ENCODE measurements around the gene ANAPC2. TPM values are rescaled to one million over a fixed set of nuclear protein-coding genes. Genes with fewer than 3 reads are reported as not detected.

ANAPC2 gene, protein sequence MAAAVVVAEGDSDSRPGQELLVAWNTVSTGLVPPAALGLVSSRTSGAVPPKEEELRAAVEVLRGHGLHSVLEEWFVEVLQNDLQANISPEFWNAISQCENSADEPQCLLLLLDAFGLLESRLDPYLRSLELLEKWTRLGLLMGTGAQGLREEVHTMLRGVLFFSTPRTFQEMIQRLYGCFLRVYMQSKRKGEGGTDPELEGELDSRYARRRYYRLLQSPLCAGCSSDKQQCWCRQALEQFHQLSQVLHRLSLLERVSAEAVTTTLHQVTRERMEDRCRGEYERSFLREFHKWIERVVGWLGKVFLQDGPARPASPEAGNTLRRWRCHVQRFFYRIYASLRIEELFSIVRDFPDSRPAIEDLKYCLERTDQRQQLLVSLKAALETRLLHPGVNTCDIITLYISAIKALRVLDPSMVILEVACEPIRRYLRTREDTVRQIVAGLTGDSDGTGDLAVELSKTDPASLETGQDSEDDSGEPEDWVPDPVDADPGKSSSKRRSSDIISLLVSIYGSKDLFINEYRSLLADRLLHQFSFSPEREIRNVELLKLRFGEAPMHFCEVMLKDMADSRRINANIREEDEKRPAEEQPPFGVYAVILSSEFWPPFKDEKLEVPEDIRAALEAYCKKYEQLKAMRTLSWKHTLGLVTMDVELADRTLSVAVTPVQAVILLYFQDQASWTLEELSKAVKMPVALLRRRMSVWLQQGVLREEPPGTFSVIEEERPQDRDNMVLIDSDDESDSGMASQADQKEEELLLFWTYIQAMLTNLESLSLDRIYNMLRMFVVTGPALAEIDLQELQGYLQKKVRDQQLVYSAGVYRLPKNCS
- 25.0 TPM for total RNA-seq

DNA sequence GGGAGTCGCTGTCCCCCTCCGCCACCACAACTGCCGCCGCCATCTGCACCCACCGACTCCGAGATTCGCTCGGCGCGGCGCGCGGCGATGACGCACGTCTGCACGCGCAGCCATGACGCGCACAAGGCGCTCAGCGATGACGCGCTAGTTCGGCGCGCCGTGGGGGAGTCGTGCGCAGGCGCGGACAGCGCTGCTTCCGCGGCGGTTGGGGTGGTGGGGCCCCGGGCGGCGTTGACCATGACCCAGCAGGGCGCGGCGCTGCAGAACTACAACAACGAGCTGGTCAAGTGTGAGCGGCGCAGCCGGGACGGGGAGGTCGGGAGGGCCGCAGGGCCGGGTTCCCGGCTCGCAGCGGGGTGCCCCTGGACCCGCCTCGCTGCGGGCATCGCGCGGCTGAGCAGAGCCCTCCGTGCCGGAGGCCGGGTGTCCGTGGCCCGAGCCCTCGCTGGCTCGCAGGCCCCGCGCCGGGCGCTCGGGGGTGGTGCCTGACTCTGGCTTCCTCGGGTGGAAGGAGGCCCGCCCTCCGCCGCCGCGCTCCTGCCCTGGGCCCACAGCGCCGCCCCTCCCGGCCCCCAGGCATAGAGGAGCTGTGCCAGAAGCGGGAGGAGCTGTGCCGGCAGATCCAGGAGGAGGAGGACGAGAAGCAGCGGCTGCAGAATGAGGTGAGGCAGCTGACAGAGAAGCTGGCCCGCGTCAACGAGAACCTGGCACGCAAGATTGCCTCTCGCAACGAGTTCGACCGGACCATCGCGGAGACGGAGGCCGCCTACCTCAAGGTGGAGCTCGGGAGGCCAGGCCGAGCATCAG, at the start of gene ANAPC2, which contains the start of gene SSNA1:
Gene ANAPC2 (minus strand): TSS at position 71 of the 807 bp plus-strand sequence. CDS start 28 bp downstream, at position 43.
Gene SSNA1 (plus strand): TSS at position 187 of the 807 bp plus-strand sequence. CDS start 51 bp downstream, at position 238.
- ATAC-seq: peak; percentile 84

DNA sequence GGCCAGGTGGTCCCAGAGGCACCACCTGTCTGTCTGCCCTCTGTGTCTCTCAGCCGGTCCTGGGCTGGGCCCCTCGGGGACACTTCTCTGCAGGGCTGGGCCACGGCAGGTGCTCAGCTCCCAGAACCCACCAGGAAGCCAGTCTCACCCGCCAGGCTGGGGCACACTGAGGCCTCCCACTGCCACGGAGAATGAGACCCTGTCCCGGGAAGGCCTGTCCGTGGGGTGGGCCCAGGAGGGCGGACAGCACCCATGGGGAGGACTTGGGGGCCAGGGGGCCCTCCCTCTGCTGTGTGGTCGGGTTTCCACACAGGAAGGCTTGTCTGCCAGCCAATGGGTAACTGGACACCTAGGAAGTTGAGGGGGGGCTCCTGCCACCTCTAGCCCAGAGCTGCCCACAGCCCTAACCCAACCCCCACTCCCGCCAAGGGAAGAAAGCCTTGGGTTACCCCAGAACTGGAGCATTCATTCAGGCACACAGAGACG, 48.6 kb upstream of the ANAPC2 start:
- no peak for ATAC-seq

DNA sequence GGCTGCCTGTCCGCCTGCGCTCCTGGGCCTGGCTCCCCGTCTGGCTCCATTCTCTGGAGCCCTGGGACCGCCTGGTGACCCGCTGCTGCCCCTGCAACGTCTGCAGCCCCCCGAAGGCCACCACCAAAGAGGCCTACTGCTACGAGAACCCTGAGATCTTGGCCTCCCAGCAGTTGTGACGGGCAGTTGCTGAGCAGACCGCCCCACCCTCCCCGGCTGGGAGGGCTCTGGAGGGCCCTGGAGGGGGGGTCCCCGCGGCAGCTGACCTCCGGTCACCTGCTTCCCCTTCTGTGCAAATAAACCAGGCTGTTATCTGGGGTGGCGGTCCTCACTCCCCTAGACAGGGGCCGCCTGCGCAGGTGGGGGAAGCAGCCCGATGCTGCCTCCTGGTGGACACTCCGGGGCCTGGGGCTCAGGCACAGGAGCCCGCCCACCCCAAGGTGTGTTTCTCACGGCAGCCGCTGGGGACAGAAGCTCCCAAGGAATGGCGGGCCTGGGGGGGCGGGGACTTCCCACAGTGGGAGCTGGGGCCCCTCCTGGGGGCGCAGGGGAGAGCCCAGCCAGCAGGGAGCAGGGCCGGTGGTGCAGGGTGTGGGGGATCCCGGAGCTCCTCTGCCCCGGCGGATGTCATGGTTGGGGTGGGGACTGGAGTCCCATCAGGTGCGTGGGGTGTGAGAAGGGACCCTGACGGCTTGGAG, 48.0 kb upstream of the ANAPC2 start:
- peak; percentile 42 for ATAC-seq

DNA sequence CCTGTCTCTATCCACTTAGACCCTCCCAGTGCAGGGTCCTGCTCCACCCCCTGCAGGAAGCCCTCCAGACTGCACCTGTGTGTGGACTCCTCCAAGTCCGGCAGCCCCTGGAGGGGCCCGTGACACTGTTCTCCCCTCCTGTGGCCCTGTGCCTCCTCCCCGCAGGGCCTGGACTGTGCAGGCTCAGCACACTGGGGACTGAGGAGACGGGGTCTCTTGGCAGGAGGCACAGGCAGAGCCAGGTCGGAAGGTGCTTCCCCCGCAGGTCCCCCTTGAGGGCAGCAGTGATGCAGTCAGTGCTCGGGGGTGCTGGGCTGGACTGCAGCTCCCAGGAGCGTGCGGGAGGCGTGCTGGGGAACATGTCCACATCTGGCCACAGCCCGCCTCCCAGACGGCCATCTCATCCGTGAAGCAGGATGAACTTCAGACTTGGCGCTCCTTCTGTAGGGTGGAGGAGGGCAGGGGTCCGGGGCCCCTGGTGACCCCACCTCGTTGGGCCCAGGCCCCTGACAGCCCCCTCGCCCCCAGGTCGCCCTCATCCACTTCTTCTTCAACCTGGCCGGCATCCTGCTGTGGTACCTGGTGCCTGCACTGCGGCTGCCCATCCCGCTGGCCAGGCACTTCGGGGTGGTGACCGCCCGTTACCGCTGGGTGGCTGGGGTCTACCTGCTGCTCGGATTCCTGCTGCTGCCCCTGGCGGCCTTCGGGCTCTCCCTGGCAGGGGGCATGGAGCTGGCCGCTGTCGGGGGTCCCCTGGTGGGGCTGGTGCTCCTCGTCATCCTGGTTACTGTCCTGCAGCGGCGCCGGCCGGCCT, 47.3 kb upstream of the ANAPC2 start:
- ATAC-seq: no peak

DNA sequence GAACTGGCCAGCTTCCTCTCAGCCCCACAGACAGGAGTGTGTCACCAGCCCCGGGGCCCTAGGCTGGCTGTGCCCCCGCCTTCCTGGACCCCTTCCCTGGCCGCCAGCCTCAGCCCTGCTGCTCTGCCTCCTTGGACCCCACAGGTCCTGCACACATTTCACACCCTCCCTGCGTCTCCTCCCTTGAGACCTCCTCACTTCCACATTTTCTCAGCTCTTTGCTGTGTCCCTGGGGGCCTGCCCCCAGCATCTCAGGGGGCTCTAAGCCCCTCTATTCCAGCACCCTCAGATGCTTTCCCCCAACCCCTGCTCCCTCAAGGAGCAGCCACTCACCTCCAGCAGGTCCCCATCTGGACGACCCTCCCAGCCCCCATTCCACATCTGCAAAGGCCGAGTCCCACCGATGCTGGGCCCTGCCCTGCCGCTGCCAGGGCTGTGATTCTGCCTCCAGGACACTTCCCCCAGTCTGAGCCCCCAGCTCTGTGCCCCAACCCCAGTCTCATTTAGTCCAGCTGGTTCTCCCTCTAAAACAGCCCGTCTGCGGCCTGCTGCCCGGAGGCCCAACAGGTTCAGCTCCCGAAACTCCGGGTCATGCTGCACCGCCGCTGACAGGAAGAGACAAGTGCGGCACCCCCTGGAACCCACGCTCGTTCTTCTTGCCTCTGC, 46.5 kb upstream of the ANAPC2 start:
- ATAC-seq: no peak

DNA sequence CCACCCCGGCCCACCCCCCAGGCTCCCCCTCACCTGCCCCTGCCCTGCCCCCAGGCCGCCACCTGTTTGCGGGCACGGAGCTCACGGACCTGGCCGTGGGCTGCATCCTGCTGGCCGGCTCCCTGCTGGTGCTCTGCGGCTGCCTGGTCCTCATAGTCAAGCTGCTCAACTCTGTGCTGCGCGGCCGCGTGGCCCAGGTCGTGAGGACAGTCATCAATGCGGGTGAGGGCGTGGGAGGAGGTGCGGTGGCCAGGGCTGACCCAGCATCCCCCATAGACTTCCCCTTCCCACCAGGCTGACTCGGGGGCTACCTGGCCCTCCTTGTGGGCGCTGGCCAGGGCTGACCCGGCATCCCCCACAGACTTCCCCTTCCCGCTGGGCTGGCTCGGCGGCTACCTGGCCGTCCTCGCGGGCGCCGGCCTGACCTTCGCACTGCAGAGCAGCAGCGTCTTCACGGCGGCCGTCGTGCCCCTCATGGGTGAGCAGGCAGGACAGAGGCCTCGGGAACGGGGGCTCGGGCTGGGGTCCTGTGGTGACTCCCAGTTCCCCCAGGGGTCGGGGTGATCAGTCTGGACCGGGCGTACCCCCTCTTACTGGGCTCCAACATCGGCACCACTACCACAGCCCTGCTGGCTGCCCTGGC, 45.8 kb upstream of the ANAPC2 start:
- no peak for ATAC-seq

DNA sequence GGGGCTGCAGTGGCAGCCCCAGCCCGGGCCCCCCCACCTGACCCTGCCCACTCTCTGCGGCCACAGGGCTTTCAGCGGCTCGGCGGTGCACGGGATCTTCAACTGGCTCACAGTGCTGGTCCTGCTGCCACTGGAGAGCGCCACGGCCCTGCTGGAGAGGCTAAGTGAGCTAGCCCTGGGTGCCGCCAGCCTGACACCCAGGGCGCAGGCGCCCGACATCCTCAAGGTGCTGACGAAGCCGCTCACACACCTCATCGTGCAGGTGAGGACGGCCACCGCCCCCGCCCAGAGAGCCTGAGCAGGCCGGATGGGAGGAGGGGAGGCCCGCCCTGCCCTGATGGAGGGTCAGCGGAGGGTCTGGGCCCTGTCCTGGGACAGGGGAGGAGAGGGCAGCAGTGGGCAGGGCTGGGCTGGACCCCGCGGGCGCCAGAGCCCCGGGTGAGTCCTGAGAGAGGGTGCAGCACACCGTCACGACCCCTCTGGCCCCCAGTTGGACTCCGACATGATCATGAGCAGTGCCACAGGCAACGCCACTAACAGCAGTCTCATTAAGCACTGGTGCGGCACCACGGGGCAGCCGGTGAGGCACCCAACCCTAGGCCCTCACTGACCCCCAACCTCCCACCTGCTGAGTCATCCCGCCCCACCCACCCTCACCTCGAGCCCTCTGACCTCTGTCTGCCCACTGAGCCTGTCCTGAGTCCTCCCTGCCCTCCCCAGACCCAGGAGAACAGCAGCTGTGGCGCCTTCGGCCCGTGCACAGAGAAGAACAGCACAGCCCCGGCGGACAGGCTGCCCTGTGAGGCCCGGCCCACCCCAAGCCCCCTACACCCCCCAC, 45.0 kb upstream of the ANAPC2 start:
- ATAC-seq: peak; percentile 0

DNA sequence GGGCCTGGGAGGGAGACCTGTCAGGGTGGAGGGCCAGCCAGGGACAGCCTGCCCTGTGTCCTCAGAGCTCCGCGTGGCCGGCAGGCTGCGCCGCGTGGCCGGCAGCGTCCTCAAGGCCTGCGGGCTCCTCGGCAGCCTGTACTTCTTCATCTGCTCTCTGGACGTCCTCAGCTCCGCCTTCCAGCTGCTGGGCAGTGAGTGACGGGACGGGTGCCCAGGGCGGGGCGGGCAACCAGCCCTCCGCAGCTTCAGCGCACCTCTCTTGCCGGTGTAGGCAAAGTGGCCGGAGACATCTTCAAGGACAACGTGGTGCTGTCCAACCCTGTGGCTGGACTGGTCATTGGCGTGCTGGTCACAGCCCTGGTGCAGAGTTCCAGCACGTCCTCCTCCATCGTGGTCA, 44.1 kb upstream of the ANAPC2 start:
- no peak for ATAC-seq

DNA sequence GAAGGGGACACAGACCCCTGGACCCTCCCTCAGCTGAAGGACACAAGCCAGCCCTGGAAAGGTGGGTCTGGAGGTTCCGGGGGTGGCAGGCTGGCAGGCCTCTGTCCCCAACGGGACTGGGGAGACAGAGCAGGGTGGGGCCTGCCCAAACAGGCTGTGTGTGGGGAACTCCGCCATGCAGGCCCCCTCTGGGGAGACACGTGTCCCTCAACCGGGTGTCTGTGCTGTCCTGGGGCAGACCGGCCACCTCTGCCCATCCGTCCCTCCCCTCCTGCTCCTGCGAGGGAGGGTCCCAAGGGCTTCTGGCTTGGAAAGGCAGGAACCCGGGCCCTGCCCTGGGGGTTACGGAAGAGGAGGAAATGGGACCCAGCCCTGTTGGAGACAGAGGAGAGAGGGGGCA, 43.7 kb upstream of the ANAPC2 start:
- ATAC-seq: no peak

DNA sequence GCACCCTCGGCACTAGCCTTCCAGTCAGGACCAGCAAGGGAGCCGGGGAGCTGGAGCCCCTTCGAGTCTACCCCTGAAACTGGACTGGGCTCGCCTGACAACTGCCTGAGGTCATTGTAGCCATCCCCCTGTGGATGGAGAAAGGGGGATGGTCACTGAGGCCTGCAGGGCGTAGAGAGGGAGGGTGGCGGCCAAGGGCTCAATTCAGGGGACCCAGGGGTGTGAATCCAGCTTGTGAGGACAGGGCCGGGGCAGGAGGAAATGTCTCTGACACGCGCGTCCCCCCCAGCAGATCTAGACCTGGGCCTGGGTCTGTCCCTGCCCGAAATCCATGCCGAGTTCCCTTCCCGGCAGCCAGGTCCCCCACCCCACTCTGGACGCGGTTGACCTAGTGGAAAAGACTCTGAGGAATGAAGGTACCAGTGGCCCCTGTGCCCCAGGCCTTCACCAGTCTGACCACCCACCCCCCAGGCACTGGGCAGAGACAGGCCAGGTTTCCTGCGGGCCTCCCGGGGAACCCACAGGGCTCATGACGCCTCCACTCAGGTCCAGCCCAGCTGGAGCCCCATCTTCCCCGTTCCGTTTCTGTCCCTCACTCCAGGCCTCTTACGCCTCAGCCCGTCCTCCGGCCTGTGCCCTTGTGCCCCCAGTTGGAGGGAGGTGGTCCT, 43.1 kb upstream of the ANAPC2 start:
- ATAC-seq: no peak

DNA sequence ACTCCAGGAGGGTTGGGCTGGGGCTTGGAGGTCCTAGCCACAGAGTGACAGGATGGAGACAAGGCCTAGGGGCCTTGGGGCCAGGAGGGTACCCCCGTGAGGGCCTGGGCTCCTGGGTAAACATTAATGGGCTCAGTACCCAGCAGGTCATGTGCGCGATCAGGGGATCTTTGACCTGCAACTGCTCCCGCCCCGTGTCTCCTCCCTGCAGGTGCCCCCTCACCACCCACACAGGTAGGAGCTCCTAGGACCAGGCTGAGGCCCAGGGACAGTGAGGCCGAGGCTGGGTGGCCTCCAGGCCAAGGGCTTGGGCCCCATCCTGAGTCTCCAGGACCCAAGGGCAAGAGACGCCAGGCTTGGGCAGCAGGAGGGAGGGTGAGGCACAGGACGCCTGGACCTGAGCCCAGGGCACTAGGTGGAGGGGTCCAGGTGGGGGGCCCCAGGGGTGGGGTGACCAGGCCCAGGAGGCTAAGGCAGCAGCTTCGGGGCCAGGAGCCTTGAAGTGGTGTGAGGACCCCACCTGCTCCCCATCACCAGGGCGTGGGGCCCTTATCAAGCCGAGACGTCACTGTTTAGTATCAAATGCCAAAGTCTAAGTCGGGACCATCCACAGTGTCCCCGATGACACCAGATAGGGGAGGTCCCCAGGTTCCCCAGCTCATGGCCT, 42.5 kb upstream of the ANAPC2 start, which contains the start of gene SLC34A3:
Gene SLC34A3 (plus strand): TSS at position 197 of the 667 bp plus-strand sequence. CDS start 802 bp downstream, outside the sequence.
- no peak for ATAC-seq

DNA sequence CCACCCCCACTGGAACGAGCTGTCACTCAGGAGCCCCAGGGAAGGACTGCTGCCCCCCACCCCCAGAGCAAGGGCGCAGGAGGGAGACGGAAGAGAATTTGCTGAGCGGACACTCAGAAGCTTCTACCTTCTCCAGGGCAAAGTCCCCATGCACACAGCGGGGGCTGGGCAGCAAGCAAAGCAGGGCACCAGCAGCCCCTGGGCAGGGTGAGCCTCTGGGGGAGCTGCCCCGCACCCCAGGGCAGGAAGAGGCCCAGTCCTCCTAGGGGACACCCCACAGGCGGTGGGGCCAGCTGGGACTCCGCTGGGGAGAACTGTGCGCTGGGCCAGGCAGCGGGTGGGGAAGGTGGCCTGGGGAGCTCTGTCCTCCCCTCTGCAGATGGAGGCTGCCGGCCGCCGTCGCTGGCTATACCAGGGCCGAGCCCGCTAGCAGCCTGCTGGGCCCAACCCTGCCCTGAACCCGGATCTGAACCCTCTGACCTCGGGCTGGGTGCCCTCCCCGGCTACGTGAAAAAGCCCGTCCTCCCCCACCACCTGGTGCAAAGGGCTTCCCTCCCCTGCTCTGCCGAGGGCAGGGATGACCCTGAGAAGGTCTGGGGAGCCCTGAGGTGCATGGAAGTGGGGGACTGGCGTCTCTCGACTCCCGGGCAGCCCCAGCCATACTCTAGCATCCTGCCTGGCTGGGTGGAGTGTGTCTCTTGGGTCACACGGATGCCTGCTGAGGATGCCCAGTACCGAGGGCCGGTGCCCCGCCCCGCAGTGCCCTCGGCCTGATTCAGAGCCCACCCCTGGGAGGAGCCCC, 41.7 kb upstream of the ANAPC2 start:
- no peak for ATAC-seq

DNA sequence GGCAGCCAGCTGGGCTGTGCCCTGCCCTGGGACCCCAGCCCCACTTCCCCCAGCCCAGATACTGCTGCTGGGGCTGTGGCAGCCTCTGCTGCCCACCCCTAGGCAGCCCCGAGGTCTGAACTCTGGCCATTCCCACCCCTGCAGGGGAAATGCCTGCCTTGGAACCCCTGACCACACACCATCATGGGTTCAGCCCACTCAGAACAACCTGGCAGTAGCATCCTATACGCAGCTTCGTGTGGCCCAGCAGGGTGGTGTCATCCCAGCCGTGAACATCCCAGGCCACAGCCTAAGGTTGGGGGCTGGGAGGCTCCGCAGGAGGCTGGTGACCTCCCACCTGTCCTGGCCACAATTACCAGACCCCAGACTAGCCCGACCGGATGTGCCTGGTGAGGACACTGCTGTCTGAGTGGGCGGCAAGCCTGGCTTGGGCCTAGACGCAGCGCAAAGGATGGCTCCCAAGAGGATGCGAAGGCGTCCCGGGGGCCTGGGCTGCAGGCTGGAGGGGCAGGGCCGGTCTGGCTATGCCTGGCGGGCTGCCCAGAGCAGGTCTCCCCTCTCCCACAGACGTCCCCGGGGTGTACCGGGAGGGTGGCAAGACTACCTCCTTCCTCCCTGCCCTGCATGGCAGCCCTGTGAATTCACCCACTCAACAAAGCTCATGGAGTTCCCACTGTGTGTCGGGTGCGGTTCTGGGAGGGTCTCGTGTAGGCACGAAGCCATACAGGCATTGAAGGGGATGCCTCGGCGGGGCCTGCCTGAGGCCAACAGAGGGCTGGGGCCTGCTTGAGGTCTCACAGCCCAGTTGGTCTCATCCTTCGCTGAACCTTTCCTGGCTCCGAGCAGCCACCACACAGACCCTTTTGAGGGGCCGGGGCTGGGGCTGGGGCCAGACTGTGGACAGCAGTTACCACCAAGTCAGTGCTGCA, 40.9 kb upstream of the ANAPC2 start:
- no peak for ATAC-seq

DNA sequence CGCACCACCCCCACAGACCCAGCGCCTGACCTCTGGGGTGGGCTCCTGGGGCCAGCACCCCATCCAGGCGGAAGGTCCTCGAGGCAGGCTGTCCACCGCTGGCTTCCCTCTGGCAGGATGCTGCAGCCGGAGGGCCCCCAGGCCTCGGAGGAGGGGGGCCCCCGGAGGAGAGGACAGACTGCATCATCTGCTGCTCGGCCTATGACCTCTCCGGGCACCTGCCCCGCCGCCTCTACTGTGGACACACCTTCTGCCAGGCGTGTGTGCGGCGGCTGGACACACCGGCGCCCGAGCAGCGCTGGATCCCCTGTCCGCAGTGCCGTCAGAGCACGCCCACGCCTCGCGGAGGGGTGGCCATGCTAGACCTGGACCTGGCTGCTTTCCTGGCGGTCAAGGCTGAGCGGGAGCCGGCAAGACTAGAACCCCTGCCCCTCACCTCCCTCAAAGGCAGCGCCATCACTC, 40.2 kb upstream of the ANAPC2 start:
- no peak for ATAC-seq

DNA sequence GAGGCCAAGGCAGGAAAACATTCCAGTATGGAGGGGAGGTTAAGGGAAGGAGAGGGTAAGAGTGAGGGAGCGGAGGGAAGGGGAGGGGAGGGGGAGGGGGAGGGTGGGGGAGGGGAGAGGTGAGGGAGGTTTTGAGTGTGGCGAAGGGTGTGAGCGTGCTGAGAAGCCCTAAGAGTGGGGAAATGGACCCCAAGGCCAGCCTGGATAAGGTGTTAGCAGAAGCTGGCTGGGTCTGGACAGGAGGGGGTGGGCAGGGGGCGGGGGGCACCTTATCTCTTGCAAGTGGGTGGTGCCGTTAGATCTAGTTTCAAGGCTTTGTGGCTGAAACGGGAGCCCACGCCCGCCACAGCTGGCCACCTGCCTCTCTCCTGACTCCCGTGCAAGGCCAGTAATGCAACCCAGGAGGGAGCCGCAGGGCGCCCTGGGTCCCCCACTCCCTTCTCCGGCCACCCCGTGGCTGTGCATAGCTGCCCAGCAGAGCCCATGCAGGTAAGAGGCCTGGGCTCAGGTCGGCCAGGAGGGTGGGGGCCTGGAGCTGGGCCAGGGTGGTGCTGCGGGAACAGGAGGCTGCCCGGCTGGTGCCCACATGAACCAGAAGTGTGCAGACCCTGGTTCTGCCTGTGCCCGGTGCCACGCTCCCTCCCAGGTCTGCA, 39.6 kb upstream of the ANAPC2 start:
- no peak for ATAC-seq

All from esophagus mucosa (tissue), 1 donor.